NT2/D1 (cell line): ENCODE data around the gene SDCBP2.

Experiments
- YY1 ChIP-seq: IDR thresholded peaks from 2 replicates; pipeline ENCODE4 v1.6.1; 2011; ENCODE audit not compliant: insufficient read length, insufficient read depth
- ZNF274 ChIP-seq: IDR thresholded peaks from 2 replicates; pipeline ENCODE4 v1.6.1; 2011; ENCODE audit warnings: mild to moderate bottlenecking, low read depth, low read length

GRCh38 chr20:1371202-1371782 is 42.4 kb upstream of the SDCBP2 start:
- TF ChIP-seq YY1 (no peak), ZNF274 (no peak)
